DND-41 (cell line): Measurements from ENCODE around the gene TGM1.

Experiments
- CTCF ChIP-seq: IDR thresholded peaks from 2 replicates; pipeline ENCODE4 v1.5.1; 2012; ENCODE audit warnings: borderline replicate concordance, low read length, moderate library complexity, mild to moderate bottlenecking; ENCODE audit not compliant: poor library complexity, severe bottlenecking; ENCODE audit errors: extremely low read depth
- EZH2 ChIP-seq: IDR thresholded peaks from 3 replicates; pipeline ENCODE4 v1.6.1; 2012; ENCODE audit warnings: borderline replicate concordance, low read depth, mild to moderate bottlenecking, moderate library complexity, low read length, inconsistent platforms; ENCODE audit not compliant: severe bottlenecking

- TF ChIP-seq CTCF (no peak), EZH2 (no peak)
These were observed 10.5 kb downstream of the TGM1 start for GRCh38 chr14:24252289-24253124.
